Stimulated activated naive CD4-positive, alpha-beta T cell (primary cell): Measurements from ENCODE around the gene ZNF750.

Source experiments
- DNase-seq, 6 experiments: peaks; one replicate each; lab custom pipeline; 2025; lab: John Stamatoyannopoulos, UW

Gene ZNF750

GRCh38 chr17:82812058-82812457 lies 27.8 kb downstream of the ZNF750 start:
- no peak for DNase-seq

- DNase-seq: no peak
These were observed 29.0 kb downstream of the ZNF750 start for GRCh38 chr17:82810644-82811430.

- no peak for DNase-seq
These were observed 30.6 kb downstream of the ZNF750 start for GRCh38 chr17:82808921-82809905.

GRCh38 chr17:82808006-82808405 lies 31.8 kb downstream of the ZNF750 start:
- no peak for DNase-seq

GRCh38 chr17:82807562-82807961 lies 32.3 kb downstream of the ZNF750 start:
- no peak for DNase-seq

- DNase-seq: no peak
These were observed 32.7 kb downstream of the ZNF750 start for GRCh38 chr17:82807101-82807500.

- DNase-seq: no peak
These were observed 33.2 kb downstream of the ZNF750 start for GRCh38 chr17:82806645-82807044.

GRCh38 chr17:82805823-82806222 lies 34.0 kb downstream of the ZNF750 start:
- no peak for DNase-seq

- no peak for DNase-seq
These were observed 34.6 kb downstream of the ZNF750 start for GRCh38 chr17:82805254-82805653.

- DNase-seq: no peak
These were observed 35.2 kb downstream of the ZNF750 start for GRCh38 chr17:82804442-82805191.

GRCh38 chr17:82803606-82804005 lies 36.2 kb downstream of the ZNF750 start:
- no peak for DNase-seq

- DNase-seq: no peak
These were observed 36.6 kb downstream of the ZNF750 start for GRCh38 chr17:82803185-82803584.

- no peak for DNase-seq
These were observed 37.6 kb downstream of the ZNF750 start for GRCh38 chr17:82802075-82802780.

GRCh38 chr17:82801377-82801970 lies 38.3 kb downstream of the ZNF750 start:
- DNase-seq: no peak

- DNase-seq: no peak
These were observed 38.9 kb downstream of the ZNF750 start for GRCh38 chr17:82800885-82801284.

- no peak for DNase-seq
These were observed 40.2 kb downstream of the ZNF750 start for GRCh38 chr17:82799591-82799990.

- DNase-seq: no peak
These were observed 41.1 kb downstream of the ZNF750 start for GRCh38 chr17:82798752-82799151.

- DNase-seq: no peak
These were observed 42.8 kb downstream of the ZNF750 start for GRCh38 chr17:82797061-82797460.

GRCh38 chr17:82795615-82796014 lies 44.2 kb downstream of the ZNF750 start:
- DNase-seq: no peak

- DNase-seq: no peak
These were observed 44.9 kb downstream of the ZNF750 start for GRCh38 chr17:82794781-82795482.
